Parathyroid adenoma (tissue), 2 donors: ENCODE data around the gene NAP1L1.

Experiments used
- H2AFZ ChIP-seq: fragments of 300-600 bp; sonication (generic); one replicate; pipeline ENCODE4 v1.7.0; 2017; ENCODE audit warnings: antibody characterized with exemption, mild to moderate bottlenecking
- H3K27ac ChIP-seq: fragments of 300-600 bp; sonication (generic); one replicate; pipeline ENCODE4 v1.7.0; 2017
- H3K27me3 ChIP-seq: fragments of 300-600 bp; sonication (generic); one replicate; pipeline ENCODE4 v1.7.0; 2017; ENCODE audit warnings: low read length; ENCODE audit not compliant: control insufficient read depth, insufficient read depth
- H3K36me3 ChIP-seq: fragments of 300-600 bp; sonication (generic); one replicate; pipeline ENCODE4 v1.7.0; 2017; ENCODE audit warnings: low read length; ENCODE audit not compliant: control insufficient read depth, insufficient read depth
- H3K4me1 ChIP-seq: fragments of 300-600 bp; sonication (generic); one replicate; pipeline ENCODE4 v1.7.0; 2017; ENCODE audit warnings: control low read depth
- H3K4me2 ChIP-seq: fragments of 300-600 bp; sonication (generic); one replicate; pipeline ENCODE4 v1.7.0; 2017; ENCODE audit warnings: low read length
- H3K4me3 ChIP-seq: fragments of 300-600 bp; sonication (generic); one replicate; pipeline ENCODE4 v1.7.0; 2017; ENCODE audit warnings: low read depth, low read length
- H3K79me2 ChIP-seq: fragments of 300-600 bp; sonication (generic); one replicate; pipeline ENCODE4 v1.7.0; 2017; ENCODE audit warnings: control low read depth
- H3K9ac ChIP-seq: fragments of 300-600 bp; sonication (generic); one replicate; pipeline ENCODE4 v1.7.0; 2017; ENCODE audit warnings: mild to moderate bottlenecking
- H3K9me3 ChIP-seq: fragments of 300-600 bp; sonication (generic); one replicate; pipeline ENCODE4 v1.7.0; 2017; ENCODE audit warnings: low read length; ENCODE audit not compliant: control insufficient read depth
- TF ChIP-seq, protein P1 (sequence below): fragments of 300-600 bp; sonication (generic); IDR thresholded peaks from one replicate; pipeline ENCODE4 v1.7.0; 2017; ENCODE audit warnings: antibody characterized with exemption, mild to moderate bottlenecking
- donor health status: primary hyperparathyroidism.

Gene NAP1L1

GRCh38 chr12:76111209-76111749 lies 26.8 kb upstream of the NAP1L1 start:
- Histone ChIP-seq H3K4me2 (no peak overlapping the region), H3K4me3 (no peak overlapping the region), H3K27ac (no peak overlapping the region), H3K9ac (no peak overlapping the region), H3K27me3 (no peaks in the 10 kb centered on the region), H2AFZ (no peak overlapping the region), H3K79me2 (no peaks in the 10 kb centered on the region), H3K36me3 (no peaks in the 10 kb centered on the region), H3K9me3 (no peaks in the 10 kb centered on the region), H3K4me1 (no peaks in the 10 kb centered on the region)
- TF ChIP-seq, protein P1, sequence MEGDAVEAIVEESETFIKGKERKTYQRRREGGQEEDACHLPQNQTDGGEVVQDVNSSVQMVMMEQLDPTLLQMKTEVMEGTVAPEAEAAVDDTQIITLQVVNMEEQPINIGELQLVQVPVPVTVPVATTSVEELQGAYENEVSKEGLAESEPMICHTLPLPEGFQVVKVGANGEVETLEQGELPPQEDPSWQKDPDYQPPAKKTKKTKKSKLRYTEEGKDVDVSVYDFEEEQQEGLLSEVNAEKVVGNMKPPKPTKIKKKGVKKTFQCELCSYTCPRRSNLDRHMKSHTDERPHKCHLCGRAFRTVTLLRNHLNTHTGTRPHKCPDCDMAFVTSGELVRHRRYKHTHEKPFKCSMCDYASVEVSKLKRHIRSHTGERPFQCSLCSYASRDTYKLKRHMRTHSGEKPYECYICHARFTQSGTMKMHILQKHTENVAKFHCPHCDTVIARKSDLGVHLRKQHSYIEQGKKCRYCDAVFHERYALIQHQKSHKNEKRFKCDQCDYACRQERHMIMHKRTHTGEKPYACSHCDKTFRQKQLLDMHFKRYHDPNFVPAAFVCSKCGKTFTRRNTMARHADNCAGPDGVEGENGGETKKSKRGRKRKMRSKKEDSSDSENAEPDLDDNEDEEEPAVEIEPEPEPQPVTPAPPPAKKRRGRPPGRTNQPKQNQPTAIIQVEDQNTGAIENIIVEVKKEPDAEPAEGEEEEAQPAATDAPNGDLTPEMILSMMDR: no peak

GRCh38 chr12:76109879-76110278 lies 25.4 kb upstream of the NAP1L1 start:
- Histone ChIP-seq H3K79me2 (no peaks in the 10 kb centered on the region), H3K4me2 (no peak overlapping the region), H3K4me3 (no peak overlapping the region), H2AFZ (no peak overlapping the region), H3K27me3 (no peaks in the 10 kb centered on the region), H3K9me3 (no peaks in the 10 kb centered on the region), H3K4me1 (no peaks in the 10 kb centered on the region), H3K9ac (no peak overlapping the region), H3K27ac (no peak overlapping the region), H3K36me3 (no peaks in the 10 kb centered on the region)
- TF ChIP-seq, protein P1: no peak

DNA sequence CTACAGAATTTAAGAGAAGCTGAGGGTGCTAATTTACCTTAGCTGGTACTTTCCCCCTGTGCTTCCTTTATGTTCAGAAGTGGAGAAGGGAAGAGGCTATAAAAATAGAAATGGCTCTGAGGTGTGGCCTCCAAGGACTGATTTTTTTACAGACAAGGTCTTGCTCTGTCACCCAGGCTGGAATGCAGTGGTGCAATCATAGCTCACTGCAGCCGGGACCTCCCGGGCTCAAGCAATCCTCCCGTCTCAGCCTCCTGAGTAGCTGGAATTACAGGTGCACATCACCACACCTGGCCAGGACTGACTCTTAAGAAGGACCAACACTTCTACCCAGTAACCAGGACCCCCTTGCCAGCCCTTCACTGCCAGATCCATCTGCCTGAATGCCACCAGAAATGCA lies 23.9 kb upstream of the NAP1L1 start:
- no peaks in the 10 kb centered on the region for H3K9me3 ChIP-seq
- H3K27ac ChIP-seq: no peak overlapping the region

GRCh38 chr12:76106631-76107030 lies 22.1 kb upstream of the NAP1L1 start:
- H3K4me2 ChIP-seq: no peak overlapping the region
- H3K4me1 ChIP-seq: no peaks in the 10 kb centered on the region
- TF ChIP-seq, protein P1: no peak
- H3K79me2 ChIP-seq: no peaks in the 10 kb centered on the region
- H3K27me3 ChIP-seq: no peaks in the 10 kb centered on the region
- no peaks in the 10 kb centered on the region for H3K9me3 ChIP-seq
- H3K27ac ChIP-seq: no peak overlapping the region
- H3K36me3 ChIP-seq: no peaks in the 10 kb centered on the region
- no peak overlapping the region for H3K4me3 ChIP-seq
- H3K9ac ChIP-seq: no peak overlapping the region
- no peak overlapping the region for H2AFZ ChIP-seq

More for the DNA sequence above, 23.9 kb upstream of the NAP1L1 start:
- H3K4me1 ChIP-seq: no peaks in the 10 kb centered on the region
- H3K36me3 ChIP-seq: no peaks in the 10 kb centered on the region
- no peak overlapping the region for H3K9ac ChIP-seq
- H3K4me3 ChIP-seq: no peak overlapping the region
- H2AFZ ChIP-seq: no peak overlapping the region
- TF ChIP-seq, protein P1: no peak
- H3K27me3 ChIP-seq: no peaks in the 10 kb centered on the region
- no peaks in the 10 kb centered on the region for H3K79me2 ChIP-seq
- no peak overlapping the region for H3K4me2 ChIP-seq

- TF ChIP-seq, protein P1: no peak
- H3K9ac ChIP-seq: no peak overlapping the region
- H3K4me2 ChIP-seq: no peak overlapping the region
- H3K27ac ChIP-seq: no peak overlapping the region
- H3K9me3 ChIP-seq: no peaks in the 10 kb centered on the region
- H3K36me3 ChIP-seq: no peaks in the 10 kb centered on the region
- no peaks in the 10 kb centered on the region for H3K79me2 ChIP-seq
- H3K4me3 ChIP-seq: no peak overlapping the region
- no peak overlapping the region for H2AFZ ChIP-seq
- no peaks in the 10 kb centered on the region for H3K4me1 ChIP-seq
- no peaks in the 10 kb centered on the region for H3K27me3 ChIP-seq
These were observed 19.5 kb upstream of the NAP1L1 start for GRCh38 chr12:76103958-76104357.
